DND-41 (cell line): Measurements from ENCODE around the gene XPR1.

Experiments used
- EZH2 ChIP-seq: IDR thresholded peaks from 3 replicates; pipeline ENCODE4 v1.6.1; 2012; ENCODE audit warnings: borderline replicate concordance, low read depth, mild to moderate bottlenecking, moderate library complexity, low read length, inconsistent platforms; ENCODE audit not compliant: severe bottlenecking
- TF ChIP-seq, protein P1 (sequence below): IDR thresholded peaks from 2 replicates; pipeline ENCODE4 v1.5.1; 2012; ENCODE audit warnings: borderline replicate concordance, low read length, moderate library complexity, mild to moderate bottlenecking; ENCODE audit not compliant: poor library complexity, severe bottlenecking; ENCODE audit errors: extremely low read depth

- TF ChIP-seq, protein P1, sequence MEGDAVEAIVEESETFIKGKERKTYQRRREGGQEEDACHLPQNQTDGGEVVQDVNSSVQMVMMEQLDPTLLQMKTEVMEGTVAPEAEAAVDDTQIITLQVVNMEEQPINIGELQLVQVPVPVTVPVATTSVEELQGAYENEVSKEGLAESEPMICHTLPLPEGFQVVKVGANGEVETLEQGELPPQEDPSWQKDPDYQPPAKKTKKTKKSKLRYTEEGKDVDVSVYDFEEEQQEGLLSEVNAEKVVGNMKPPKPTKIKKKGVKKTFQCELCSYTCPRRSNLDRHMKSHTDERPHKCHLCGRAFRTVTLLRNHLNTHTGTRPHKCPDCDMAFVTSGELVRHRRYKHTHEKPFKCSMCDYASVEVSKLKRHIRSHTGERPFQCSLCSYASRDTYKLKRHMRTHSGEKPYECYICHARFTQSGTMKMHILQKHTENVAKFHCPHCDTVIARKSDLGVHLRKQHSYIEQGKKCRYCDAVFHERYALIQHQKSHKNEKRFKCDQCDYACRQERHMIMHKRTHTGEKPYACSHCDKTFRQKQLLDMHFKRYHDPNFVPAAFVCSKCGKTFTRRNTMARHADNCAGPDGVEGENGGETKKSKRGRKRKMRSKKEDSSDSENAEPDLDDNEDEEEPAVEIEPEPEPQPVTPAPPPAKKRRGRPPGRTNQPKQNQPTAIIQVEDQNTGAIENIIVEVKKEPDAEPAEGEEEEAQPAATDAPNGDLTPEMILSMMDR, result no peak
- TF ChIP-seq EZH2, result no peak
These were observed 113.3 kb downstream of the XPR1 start for GRCh38 chr1:180745098-180745497.
